ENCODE measurements around the gene PHTF1. TPM values are rescaled to one million over a fixed set of nuclear protein-coding genes. Genes with fewer than 3 reads are reported as not detected.

The PHTF1 gene
- total and polyA plus RNA-seq, 8 donors, result 3.9 to 48.2 (median 15.5) TPM

GRCh38 chr1:113747376-113747775 is 11.9 kb downstream of the PHTF1 start:
- H3K9me3 ChIP-seq, result no peaks in the 10 kb centered on the region
- DNase-seq, result no peak
- H3K27me3 ChIP-seq, result no peaks in the 10 kb centered on the region
- H3K4me3 ChIP-seq, result no peak overlapping the region
- TF ChIP-seq, protein P1, sequence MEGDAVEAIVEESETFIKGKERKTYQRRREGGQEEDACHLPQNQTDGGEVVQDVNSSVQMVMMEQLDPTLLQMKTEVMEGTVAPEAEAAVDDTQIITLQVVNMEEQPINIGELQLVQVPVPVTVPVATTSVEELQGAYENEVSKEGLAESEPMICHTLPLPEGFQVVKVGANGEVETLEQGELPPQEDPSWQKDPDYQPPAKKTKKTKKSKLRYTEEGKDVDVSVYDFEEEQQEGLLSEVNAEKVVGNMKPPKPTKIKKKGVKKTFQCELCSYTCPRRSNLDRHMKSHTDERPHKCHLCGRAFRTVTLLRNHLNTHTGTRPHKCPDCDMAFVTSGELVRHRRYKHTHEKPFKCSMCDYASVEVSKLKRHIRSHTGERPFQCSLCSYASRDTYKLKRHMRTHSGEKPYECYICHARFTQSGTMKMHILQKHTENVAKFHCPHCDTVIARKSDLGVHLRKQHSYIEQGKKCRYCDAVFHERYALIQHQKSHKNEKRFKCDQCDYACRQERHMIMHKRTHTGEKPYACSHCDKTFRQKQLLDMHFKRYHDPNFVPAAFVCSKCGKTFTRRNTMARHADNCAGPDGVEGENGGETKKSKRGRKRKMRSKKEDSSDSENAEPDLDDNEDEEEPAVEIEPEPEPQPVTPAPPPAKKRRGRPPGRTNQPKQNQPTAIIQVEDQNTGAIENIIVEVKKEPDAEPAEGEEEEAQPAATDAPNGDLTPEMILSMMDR (IDR thresholded peaks at IDR 0.05), result no peak
- TF ChIP-seq POLR2AphosphoS5 (IDR thresholded peaks at IDR 0.05) (no peak), EP300 (IDR thresholded peaks at IDR 0.05) (no peak), POLR2A (IDR thresholded peaks at IDR 0.05) (no peak)
- WGBS, 5 donors, result 87 to 100% (median 100%) methylated on average over 1 of the region's 1 CpG
- no peak overlapping the region for H3K27ac ChIP-seq
- intact Hi-C loops (cut with DNase I; ENCODE audit: low total_unique reads), result no loop called here
- peaks cover 0 to 12% (median 2%) of the 10 kb centered on the region in 4 donors for H3K4me1 ChIP-seq
- peaks cover 0 to 23% (median 18%) of the 10 kb centered on the region in 4 donors for H3K36me3 ChIP-seq

DNA sequence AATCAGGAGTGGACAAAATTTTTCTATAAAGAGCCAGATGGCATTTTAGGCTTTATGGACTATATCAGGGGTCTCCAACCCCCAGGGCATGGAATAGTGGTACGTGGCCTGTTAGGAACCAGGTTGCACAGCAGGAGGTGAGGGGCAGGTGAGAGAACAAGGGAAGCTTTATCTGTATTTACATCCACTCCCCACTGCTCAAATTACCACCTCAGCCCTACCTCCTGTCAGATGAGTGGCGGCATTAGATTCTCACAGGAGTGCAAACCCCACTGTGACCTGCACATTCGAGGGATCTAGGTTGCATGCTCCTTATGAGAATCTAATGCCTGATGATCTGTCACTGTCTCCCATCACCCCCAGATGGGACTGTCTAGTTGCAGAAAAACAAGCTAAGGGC is 13.9 kb downstream of the PHTF1 start:
- Histone ChIP-seq H3K27ac (no peak overlapping the region), H3K4me1 (peaks cover 0 to 12% (median 2%) of the 10 kb centered on the region in 4 donors), H3K4me3 (no peak overlapping the region), H3K9me3 (no peaks in the 10 kb centered on the region), H3K27me3 (no peaks in the 10 kb centered on the region), H3K36me3 (peaks cover 0 to 29% (median 22%) of the 10 kb centered on the region in 4 donors)
- TF ChIP-seq, protein P1 (IDR thresholded peaks at IDR 0.05), result no peak
- TF ChIP-seq POLR2AphosphoS5 (IDR thresholded peaks at IDR 0.05) (no peak), EP300 (IDR thresholded peaks at IDR 0.05) (no peak), POLR2A (IDR thresholded peaks at IDR 0.05) (no peak)
- 35 to 73% (median 61%) methylated on average over 3 of the region's 3 CpGs for WGBS, 5 donors
- intact Hi-C loops (cut with DNase I; ENCODE audit: low total_unique reads), result no loop called here
- no peak for DNase-seq

GRCh38 chr1:113744114-113744513 is 15.2 kb downstream of the PHTF1 start:
- WGBS, 5 donors, result 93 to 100% (median 96%) methylated on average over 1 of the region's 1 CpG
- H3K4me1 ChIP-seq, result peaks cover 0 to 12% (median 2%) of the 10 kb centered on the region in 4 donors

DNA sequence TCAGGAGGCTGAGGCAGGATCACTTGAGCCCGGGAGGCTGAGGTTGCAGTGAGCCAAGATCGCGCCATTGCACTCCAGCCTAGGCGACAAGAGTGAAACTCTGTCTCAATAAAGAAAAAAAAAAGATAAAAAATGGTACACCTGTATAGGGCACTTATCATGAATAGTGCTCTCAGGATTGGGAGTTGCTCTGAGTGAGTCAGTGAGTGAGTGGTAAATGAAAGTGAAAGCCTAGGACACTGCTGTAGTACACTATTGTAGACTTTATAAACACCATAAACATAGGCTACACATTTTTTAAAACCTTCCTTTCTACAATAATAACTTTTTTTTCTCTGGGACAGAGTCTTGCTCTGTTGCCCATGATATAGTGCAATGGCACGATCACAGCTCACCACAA is 16.8 kb downstream of the PHTF1 start:
- peaks cover 5 to 20% (median 18%) of the 10 kb centered on the region in 4 donors for H3K36me3 ChIP-seq
- TF ChIP-seq EP300 (IDR thresholded peaks at IDR 0.05), result no peak
- no peak for TF ChIP-seq POLR2AphosphoS5 (IDR thresholded peaks at IDR 0.05)
- no peak for TF ChIP-seq POLR2A (IDR thresholded peaks at IDR 0.05)
- intact Hi-C loops (cut with DNase I; ENCODE audit: low total_unique reads), result no loop called here
- no peak overlapping the region for H3K27ac ChIP-seq
- H3K9me3 ChIP-seq, result no peaks in the 10 kb centered on the region
- 94 to 98% (median 95%) methylated on average over 5 of the region's 5 CpGs for WGBS, 5 donors
- H3K27me3 ChIP-seq, result no peaks in the 10 kb centered on the region
- H3K4me3 ChIP-seq, result no peak overlapping the region
- peaks cover 0 to 12% (median 2%) of the 10 kb centered on the region in 4 donors for H3K4me1 ChIP-seq
- DNase-seq, result peak in 1 of 2 donors; percentile 16

More at GRCh38 chr1:113744114-113744513, 15.2 kb downstream of the PHTF1 start:
- TF ChIP-seq, protein P1 (IDR thresholded peaks at IDR 0.05), result no peak
- no peak for TF ChIP-seq POLR2A (IDR thresholded peaks at IDR 0.05)
- no peak for TF ChIP-seq POLR2AphosphoS5 (IDR thresholded peaks at IDR 0.05)
- no peak for TF ChIP-seq EP300 (IDR thresholded peaks at IDR 0.05)
- no peaks in the 10 kb centered on the region for H3K27me3 ChIP-seq
- intact Hi-C loops (cut with DNase I; ENCODE audit: low total_unique reads), result no loop called here
- H3K9me3 ChIP-seq, result no peaks in the 10 kb centered on the region
- no peak overlapping the region for H3K27ac ChIP-seq
- DNase-seq, result peak in 1 of 2 donors; percentile 9
- peaks cover 0 to 20% (median 15%) of the 10 kb centered on the region in 4 donors for H3K36me3 ChIP-seq
- no peak overlapping the region for H3K4me3 ChIP-seq

DNA sequence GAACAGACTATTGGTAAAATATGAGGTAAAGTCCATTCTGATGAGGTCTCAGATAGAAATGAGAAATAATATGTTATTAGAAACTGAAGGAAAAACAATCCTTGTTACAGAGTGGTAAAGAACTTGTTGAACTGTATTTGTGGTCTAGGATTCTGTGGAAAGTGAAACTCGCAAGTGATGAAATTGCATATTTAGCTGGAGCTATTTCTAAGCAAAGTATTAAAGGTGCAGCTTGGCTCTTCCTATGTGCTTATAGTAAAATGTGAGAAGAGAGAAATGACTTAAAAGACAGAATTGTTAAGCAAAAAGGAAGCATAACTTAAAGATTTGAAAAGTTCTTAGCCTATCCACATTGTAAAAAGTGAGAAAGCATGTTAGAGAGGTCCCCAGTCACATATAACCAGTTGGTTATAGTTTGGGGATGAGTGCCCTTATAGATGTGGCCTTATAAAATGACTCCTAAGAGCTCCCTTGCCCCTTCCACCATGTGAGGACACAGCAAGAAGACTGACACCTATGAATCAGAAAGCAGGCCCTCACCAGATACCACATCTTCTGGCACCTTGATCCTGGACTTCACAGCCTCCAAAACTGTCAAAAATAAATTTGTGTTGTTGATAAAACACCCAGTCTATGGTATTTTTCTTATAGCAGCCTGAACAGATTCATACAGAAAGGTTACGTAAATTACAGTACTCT is 24.8 kb downstream of the PHTF1 start:
- peaks cover 12 to 77% (median 60%) of the 10 kb centered on the region in 4 donors for H3K36me3 ChIP-seq
- TF ChIP-seq POLR2A (IDR thresholded peaks at IDR 0.05) (no peak), POLR2AphosphoS5 (IDR thresholded peaks at IDR 0.05) (no peak), EP300 (IDR thresholded peaks at IDR 0.05) (no peak)
- TF ChIP-seq, protein P1 (IDR thresholded peaks at IDR 0.05), result no peak

More for the DNA sequence above, 24.8 kb downstream of the PHTF1 start:
- intact Hi-C loops (cut with DNase I; ENCODE audit: low total_unique reads), result no loop called here
- Histone ChIP-seq H3K4me3 (no peak overlapping the region), H3K27ac (no peak overlapping the region), H3K9me3 (no peaks in the 10 kb centered on the region), H3K4me1 (no peaks in the 10 kb centered on the region), H3K27me3 (no peaks in the 10 kb centered on the region)
- DNase-seq, result no peak
- 91 to 98% (median 95%) methylated on average over 2 of the region's 2 CpGs for WGBS, 5 donors

All from stomach (tissue), 9 donors.